RKO (cell line): ENCODE data around the gene GSTM2.

Experiments
- DNase-seq: peaks from one replicate; pipeline ENCODE4 v3.0.0-alpha.2; 2016; ENCODE audit warnings: low spot score

Gene GSTM2

GRCh38 chr1:109714661-109715372 is 47.0 kb downstream of the GSTM2 start:
- no peak for DNase-seq

- DNase-seq, result no peak
Measured at GRCh38 chr1:109716121-109716520, 48.3 kb downstream of the GSTM2 start.

- no peak for DNase-seq
Measured at GRCh38 chr1:109716570-109717090, 48.8 kb downstream of the GSTM2 start.

- DNase-seq, result no peak
Measured at GRCh38 chr1:109717729-109718128, 49.9 kb downstream of the GSTM2 start.

- DNase-seq, result peak; percentile 16
Measured at GRCh38 chr1:109718495-109718894, 50.6 kb downstream of the GSTM2 start.

- peak; percentile 48 for DNase-seq
Measured at GRCh38 chr1:109719337-109719837, 51.5 kb downstream of the GSTM2 start.

- no peak for DNase-seq
Measured at GRCh38 chr1:109721042-109721441, 53.2 kb downstream of the GSTM2 start.

GRCh38 chr1:109721971-109722370 is 54.1 kb downstream of the GSTM2 start:
- no peak for DNase-seq

- DNase-seq, result no peak
Measured at GRCh38 chr1:109722908-109723691, 55.2 kb downstream of the GSTM2 start.
